Testis (tissue), 3 donors: Measurements from ENCODE around the gene COL6A1. TPM values are rescaled to one million over a fixed set of nuclear protein-coding genes. Genes with fewer than 3 reads are reported as not detected.

Source experiments
- DNase-seq: peaks from one replicate; pipeline ENCODE4 v3.0.0-alpha.2; 2019
- H3K27ac ChIP-seq, 2 donors: fragments of 200-600 bp; sonication (generic); one replicate each; pipeline ENCODE4 v1.5.1; 2019
- H3K27me3 ChIP-seq: fragments of 200-600 bp; sonication (generic); one replicate; pipeline ENCODE4 v1.5.1; 2019
- H3K36me3 ChIP-seq: fragments of 200-600 bp; sonication (generic); one replicate; pipeline ENCODE4 v1.5.1; 2017; ENCODE audit warnings: low read depth; ENCODE audit errors: missing control alignments
- H3K4me1 ChIP-seq: fragments of 200-600 bp; sonication (generic); one replicate; pipeline ENCODE4 v1.5.1; 2019
- H3K4me3 ChIP-seq, 2 donors: fragments of 200-600 bp; sonication (generic); one replicate each; pipeline ENCODE4 v1.5.1; 2017 to 2019
- H3K9me3 ChIP-seq: fragments of 200-600 bp; sonication (generic); one replicate; pipeline ENCODE4 v1.5.1; 2017
- POLR2A ChIP-seq: fragments of 450-650 bp; IDR thresholded peaks from one replicate; pipeline ENCODE4 v1.6.1; 2017; ENCODE audit warnings: antibody characterized with exemption, mild to moderate bottlenecking, moderate library complexity
- WGBS, 2 donors: methylation state at CpG; one replicate each; pipeline ENCODE4 v1.1.5; 2018; 5-methylcytosine and 5-hydroxymethylcytosine counted together
- intact Hi-C: fragments of 100-400 bp; cut with DNase I; formaldehyde crosslinking; loops from one replicate; pipeline ENCODE4 v1.15.1; 2023; ENCODE audit warnings: low total_unique reads
- polyA plus RNA-seq: library from polyadenylated mRNA; stranded (reverse); fragments of 350-450 nt; fragmentation: Illumina TruSeq; extraction: RNeasy Lipid Tissue Mini Kit (QIAGEN cat#74804); gene quantifications from one replicate; pipeline ENCODE4 v1.2.3, GENCODE V29; 2014; ENCODE audit warnings: low read depth, low replicate concordance; ENCODE audit not compliant: insufficient read depth
- total RNA-seq, 2 donors: library from RNA; depleted of rRNA; stranded (reverse); fragments of >200 nt; gene quantifications; one replicate each; pipeline ENCODE4 v1.2.3, GENCODE V29; 2016
- TF ChIP-seq, protein P1 (sequence below), 3 experiments: fragments of 450-650 bp in 2 of 3; fragments of 200-600 bp in 1 of 3; sonication (generic) in 1 of 3; IDR thresholded peaks; one replicate each; pipeline ENCODE4 v1.5.1; 2016 to 2019; ENCODE audit warnings: antibody characterized with exemption in 3 of 3, mild to moderate bottlenecking in 2 of 3, moderate library complexity in 1 of 3

Gene COL6A1
- total and polyA plus RNA-seq, 3 donors from 2014 or later, result 166 to 197 (median 178) TPM

GRCh38 chr21:46031484-46031883, 49.9 kb downstream of the COL6A1 start:
- TF ChIP-seq POLR2A, result no peak
- TF ChIP-seq, protein P1, sequence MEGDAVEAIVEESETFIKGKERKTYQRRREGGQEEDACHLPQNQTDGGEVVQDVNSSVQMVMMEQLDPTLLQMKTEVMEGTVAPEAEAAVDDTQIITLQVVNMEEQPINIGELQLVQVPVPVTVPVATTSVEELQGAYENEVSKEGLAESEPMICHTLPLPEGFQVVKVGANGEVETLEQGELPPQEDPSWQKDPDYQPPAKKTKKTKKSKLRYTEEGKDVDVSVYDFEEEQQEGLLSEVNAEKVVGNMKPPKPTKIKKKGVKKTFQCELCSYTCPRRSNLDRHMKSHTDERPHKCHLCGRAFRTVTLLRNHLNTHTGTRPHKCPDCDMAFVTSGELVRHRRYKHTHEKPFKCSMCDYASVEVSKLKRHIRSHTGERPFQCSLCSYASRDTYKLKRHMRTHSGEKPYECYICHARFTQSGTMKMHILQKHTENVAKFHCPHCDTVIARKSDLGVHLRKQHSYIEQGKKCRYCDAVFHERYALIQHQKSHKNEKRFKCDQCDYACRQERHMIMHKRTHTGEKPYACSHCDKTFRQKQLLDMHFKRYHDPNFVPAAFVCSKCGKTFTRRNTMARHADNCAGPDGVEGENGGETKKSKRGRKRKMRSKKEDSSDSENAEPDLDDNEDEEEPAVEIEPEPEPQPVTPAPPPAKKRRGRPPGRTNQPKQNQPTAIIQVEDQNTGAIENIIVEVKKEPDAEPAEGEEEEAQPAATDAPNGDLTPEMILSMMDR (IDR thresholded peaks at IDR 0.05), result no peak
- intact Hi-C loops, result no loop called here
- DNase-seq, result no peak
- no peaks in the 10 kb centered on the region for H3K9me3 ChIP-seq
- H3K4me1 ChIP-seq, result peaks cover 14% of the 10 kb centered on the region
- WGBS, 2 donors, result 90% methylated on average over 12 of the region's 12 CpGs
- H3K27me3 ChIP-seq, result no peaks in the 10 kb centered on the region
- no peak overlapping the region for H3K4me3 ChIP-seq
- H3K27ac ChIP-seq, result no peak overlapping the region
- H3K36me3 ChIP-seq, result no peaks in the 10 kb centered on the region

DNA sequence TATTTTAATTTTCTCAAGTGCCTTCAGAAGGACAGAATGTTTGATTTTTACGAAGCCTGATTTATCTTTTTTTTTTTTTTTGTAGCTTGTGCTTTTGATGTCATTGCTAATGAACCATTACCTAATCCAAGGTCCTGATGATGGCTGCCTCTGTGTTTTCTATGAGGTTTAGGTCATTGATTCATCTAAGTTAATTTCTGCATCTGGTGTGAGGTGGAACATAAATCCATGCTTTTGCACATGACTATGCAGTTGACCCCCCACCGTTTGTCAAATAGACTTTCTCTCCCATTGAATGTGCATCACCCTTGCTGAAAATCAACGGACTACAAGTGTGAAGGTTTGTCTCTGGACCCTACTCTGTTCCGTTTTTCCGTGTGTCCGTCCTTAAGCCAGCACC, 50.5 kb downstream of the COL6A1 start:
- Histone ChIP-seq H3K27ac (no peak overlapping the region), H3K36me3 (no peaks in the 10 kb centered on the region), H3K27me3 (no peaks in the 10 kb centered on the region), H3K4me1 (peaks cover 18% of the 10 kb centered on the region), H3K4me3 (no peak overlapping the region), H3K9me3 (no peaks in the 10 kb centered on the region)
- intact Hi-C loops, result no loop called here
- TF ChIP-seq, protein P1 (IDR thresholded peaks at IDR 0.05), result no peak
- no peak for TF ChIP-seq POLR2A
- WGBS, 2 donors, result 84 to 90% methylated on average over 6 of the region's 6 CpGs
- DNase-seq, result no peak

DNA sequence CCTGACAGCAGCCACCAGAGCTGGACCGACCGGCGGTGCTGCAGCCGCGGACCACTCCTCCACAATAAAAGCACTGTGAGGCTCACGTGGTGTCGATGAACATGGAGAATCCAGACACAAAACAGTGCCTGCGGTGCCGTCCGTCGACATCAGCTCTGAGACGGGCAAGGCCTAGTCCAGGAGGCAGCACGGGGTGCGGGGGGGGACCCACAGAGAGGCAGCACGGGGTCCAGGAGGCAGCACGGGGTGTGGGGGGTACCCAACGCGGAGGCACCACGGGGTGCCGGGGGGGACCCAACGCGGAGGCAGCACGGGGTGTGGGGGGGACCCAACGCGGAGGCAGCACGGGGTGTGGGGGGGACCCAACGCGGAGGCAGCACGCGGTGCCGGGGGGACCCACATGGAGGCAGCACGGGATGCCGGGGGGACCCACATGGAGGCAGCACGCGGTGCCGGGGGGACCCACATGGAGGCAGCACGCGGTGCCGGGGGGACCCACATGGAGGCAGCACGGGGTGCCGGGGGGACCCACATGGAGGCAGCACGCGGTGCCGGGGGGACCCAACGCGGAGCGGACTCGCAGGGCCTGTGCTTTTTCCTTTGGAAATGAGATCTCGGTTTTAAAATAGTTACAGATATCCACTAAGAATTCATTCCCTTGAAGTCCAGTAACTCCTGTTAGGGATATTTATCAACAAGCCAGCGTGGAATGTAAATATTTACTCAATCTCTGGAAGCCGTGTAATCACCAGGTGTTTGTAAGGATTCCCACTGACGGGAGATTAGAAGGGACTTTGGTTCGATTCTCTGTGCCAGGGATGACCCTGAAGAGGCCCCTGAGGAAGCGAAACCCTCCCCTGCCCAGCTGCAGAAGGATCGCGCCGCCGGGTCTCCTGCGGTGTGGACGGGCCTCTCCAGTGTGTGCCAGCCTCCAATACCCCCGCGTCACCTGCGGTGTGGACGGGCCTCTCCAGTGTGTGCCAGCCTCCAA, 52.1 kb downstream of the COL6A1 start:
- intact Hi-C loops, result no loop called here
- no peak overlapping the region for H3K27ac ChIP-seq
- no peak for DNase-seq

GRCh38 chr21:46035809-46036695, 54.5 kb downstream of the COL6A1 start:
- intact Hi-C loops, result no loop called here
- no peak for DNase-seq
- WGBS, 2 donors, result 87 to 89% methylated on average over 34 to 45 of the region's 45 CpGs

More for the DNA sequence above, 52.1 kb downstream of the COL6A1 start:
- Histone ChIP-seq H3K9me3 (no peaks in the 10 kb centered on the region), H3K36me3 (no peaks in the 10 kb centered on the region), H3K4me1 (peaks cover 15% of the 10 kb centered on the region), H3K27me3 (no peaks in the 10 kb centered on the region), H3K4me3 (peak overlapping the region; percentile 39 to 52)
- WGBS, 2 donors, result 66 to 77% methylated on average over 34 to 56 of the region's 64 CpGs
- TF ChIP-seq POLR2A, result no peak
- TF ChIP-seq, protein P1 (IDR thresholded peaks at IDR 0.05), result no peak

More at GRCh38 chr21:46035809-46036695, 54.5 kb downstream of the COL6A1 start:
- H3K27ac ChIP-seq, result no peak overlapping the region
- no peaks in the 10 kb centered on the region for H3K27me3 ChIP-seq
- H3K9me3 ChIP-seq, result no peaks in the 10 kb centered on the region
- H3K36me3 ChIP-seq, result no peaks in the 10 kb centered on the region
- no peak overlapping the region for H3K4me3 ChIP-seq
- no peak for TF ChIP-seq POLR2A
- TF ChIP-seq, protein P1 (IDR thresholded peaks at IDR 0.05), result no peak
- peaks cover 20% of the 10 kb centered on the region for H3K4me1 ChIP-seq
